ENCODE measurements around the gene PHYHD1. TPM values are rescaled to one million over a fixed set of nuclear protein-coding genes. Genes with fewer than 3 reads are reported as not detected.

Gene PHYHD1
- total RNA-seq: 1 to 10 TPM; 1.1 to 1.9 TPM

- Mint-ChIP-seq H3K27ac (no peak within 1 kb of the TSS), H3K4me3 (no peak within 1 kb of the TSS), H3K36me3 (ENCODE audit: insufficient read depth in 2 of 2) (peaks cover 0 to 1% of the 10 kb centered on the region in 2 donors), H3K27me3 (ENCODE audit: low read depth) (no peaks in the 10 kb centered on the region), H3K9me3 (no peaks in the 10 kb centered on the region), H3K4me1 (ENCODE audit: low read depth) (no peaks in the 10 kb centered on the region)
- ATAC-seq (replicated peaks in 1 of 2) (no peak), DNase-seq (no peak)
Measured at GRCh38 chr9:128920381-128921058, at the start of gene PHYHD1. PHYHD1 (plus strand) TSS chr9:128920982; CDS start chr9:128922324, 1,342 bp downstream.

- no peak overlapping the region for H3K27ac Mint-ChIP-seq
- DNase-seq (no peak), ATAC-seq (replicated peaks in 1 of 2) (no peak)
- H3K4me1 Mint-ChIP-seq (ENCODE audit: low read depth): peaks cover 44% of the 10 kb centered on the region
- H3K27me3 Mint-ChIP-seq (ENCODE audit: low read depth): no peaks in the 10 kb centered on the region
- no peak overlapping the region for H3K4me3 Mint-ChIP-seq
- H3K36me3 Mint-ChIP-seq (ENCODE audit: insufficient read depth in 2 of 2): peaks cover 0 to 4% of the 10 kb centered on the region in 2 donors
- no peaks in the 10 kb centered on the region for H3K9me3 Mint-ChIP-seq
Measured at GRCh38 chr9:128877852-128878251, 42.9 kb upstream of the PHYHD1 start.

- Mint-ChIP-seq H3K27ac (peak within 1 kb of the TSS; percentile 94), H3K4me1 (ENCODE audit: low read depth) (peaks cover 59% of the 10 kb centered on the region), H3K27me3 (ENCODE audit: low read depth) (no peaks in the 10 kb centered on the region), H3K4me3 (peak within 1 kb of the TSS; percentile 96 to 99), H3K9me3 (no peaks in the 10 kb centered on the region), H3K36me3 (ENCODE audit: insufficient read depth in 2 of 2) (peaks cover 0 to 7% of the 10 kb centered on the region in 2 donors)
- peak; percentile 95 for ATAC-seq (replicated peaks in 1 of 2)
- peak; percentile 99 to 100 for DNase-seq
Measured at GRCh38 chr9:128881884-128882676, 38.7 kb upstream of the PHYHD1 start, which contains the start of the genes KYAT1 and LRRC8A. KYAT1 (minus strand) TSS chr9:128881950; CDS start chr9:128845405, 36,545 bp downstream. LRRC8A (plus strand) TSS chr9:128882133; CDS start chr9:128907165, 25,032 bp downstream.

- Mint-ChIP-seq H3K27me3 (ENCODE audit: low read depth) (no peaks in the 10 kb centered on the region), H3K4me3 (peak overlapping the region; percentile 96 to 99), H3K9me3 (no peaks in the 10 kb centered on the region), H3K27ac (peak overlapping the region; percentile 94), H3K36me3 (ENCODE audit: insufficient read depth in 2 of 2) (peaks cover 0 to 7% of the 10 kb centered on the region in 2 donors), H3K4me1 (ENCODE audit: low read depth) (peaks cover 54% of the 10 kb centered on the region)
- ATAC-seq (replicated peaks in 1 of 2) (no peak), DNase-seq (peak in 1 of 2 donors; percentile 26)
Measured at GRCh38 chr9:128882677-128883603, 37.8 kb upstream of the PHYHD1 start.

- no peak for ATAC-seq (replicated peaks in 1 of 2)
- H3K27ac Mint-ChIP-seq: peak overlapping the region; percentile 94
- no peaks in the 10 kb centered on the region for H3K9me3 Mint-ChIP-seq
- peaks cover 0 to 10% of the 10 kb centered on the region in 2 donors for H3K36me3 Mint-ChIP-seq (ENCODE audit: insufficient read depth in 2 of 2)
- H3K4me1 Mint-ChIP-seq (ENCODE audit: low read depth): peaks cover 60% of the 10 kb centered on the region
- DNase-seq: no peak
- no peaks in the 10 kb centered on the region for H3K27me3 Mint-ChIP-seq (ENCODE audit: low read depth)
- peak overlapping the region; percentile 96 to 99 for H3K4me3 Mint-ChIP-seq
Measured at GRCh38 chr9:128884164-128884563, 36.6 kb upstream of the PHYHD1 start.

GRCh38 chr9:128885376-128885775 is 35.4 kb upstream of the PHYHD1 start:
- H3K27ac Mint-ChIP-seq: peak overlapping the region; percentile 85
- H3K27me3 Mint-ChIP-seq (ENCODE audit: low read depth): no peaks in the 10 kb centered on the region
- H3K4me1 Mint-ChIP-seq (ENCODE audit: low read depth): peaks cover 50% of the 10 kb centered on the region
- H3K4me3 Mint-ChIP-seq: no peak overlapping the region
- DNase-seq (no peak), ATAC-seq (replicated peaks in 1 of 2) (no peak)
- no peaks in the 10 kb centered on the region for H3K9me3 Mint-ChIP-seq
- H3K36me3 Mint-ChIP-seq (ENCODE audit: insufficient read depth in 2 of 2): peaks cover 0 to 11% of the 10 kb centered on the region in 2 donors

- H3K36me3 Mint-ChIP-seq (ENCODE audit: insufficient read depth in 2 of 2): peaks cover 0 to 10% of the 10 kb centered on the region in 2 donors
Measured at GRCh38 chr9:128885798-128886197, 35.0 kb upstream of the PHYHD1 start.

GRCh38 chr9:128886211-128886891 is 34.4 kb upstream of the PHYHD1 start:
- Mint-ChIP-seq H3K9me3 (no peaks in the 10 kb centered on the region), H3K36me3 (ENCODE audit: insufficient read depth in 2 of 2) (peaks cover 0 to 10% of the 10 kb centered on the region in 2 donors), H3K27ac (no peak overlapping the region), H3K4me1 (ENCODE audit: low read depth) (peaks cover 41% of the 10 kb centered on the region), H3K27me3 (ENCODE audit: low read depth) (no peaks in the 10 kb centered on the region), H3K4me3 (no peak overlapping the region)
- ATAC-seq (replicated peaks in 1 of 2): no peak
- DNase-seq: no peak

More at GRCh38 chr9:128885798-128886197, 35.0 kb upstream of the PHYHD1 start:
- Mint-ChIP-seq H3K27me3 (ENCODE audit: low read depth) (no peaks in the 10 kb centered on the region), H3K4me3 (no peak overlapping the region), H3K27ac (peak overlapping the region; percentile 85), H3K9me3 (no peaks in the 10 kb centered on the region), H3K4me1 (ENCODE audit: low read depth) (peaks cover 46% of the 10 kb centered on the region)
- ATAC-seq (replicated peaks in 1 of 2) (no peak), DNase-seq (no peak)

GRCh38 chr9:128887049-128887448 is 33.7 kb upstream of the PHYHD1 start:
- Mint-ChIP-seq H3K4me1 (ENCODE audit: low read depth) (peaks cover 47% of the 10 kb centered on the region), H3K27me3 (ENCODE audit: low read depth) (no peaks in the 10 kb centered on the region), H3K27ac (no peak overlapping the region), H3K36me3 (ENCODE audit: insufficient read depth in 2 of 2) (peaks cover 0 to 10% of the 10 kb centered on the region in 2 donors), H3K9me3 (no peaks in the 10 kb centered on the region), H3K4me3 (no peak overlapping the region)
- ATAC-seq (replicated peaks in 1 of 2): no peak
- DNase-seq: no peak

GRCh38 chr9:128887914-128888350 is 32.9 kb upstream of the PHYHD1 start:
- Mint-ChIP-seq H3K4me1 (ENCODE audit: low read depth) (peaks cover 48% of the 10 kb centered on the region), H3K27ac (no peak overlapping the region)

GRCh38 chr9:128891321-128892220 is 29.2 kb upstream of the PHYHD1 start:
- ATAC-seq (replicated peaks in 1 of 2) (no peak), DNase-seq (no peak)
- H3K27ac Mint-ChIP-seq: peak overlapping the region; percentile 18
- no peak overlapping the region for H3K4me3 Mint-ChIP-seq
- no peaks in the 10 kb centered on the region for H3K27me3 Mint-ChIP-seq (ENCODE audit: low read depth)
- H3K4me1 Mint-ChIP-seq (ENCODE audit: low read depth): peaks cover 40% of the 10 kb centered on the region
- no peaks in the 10 kb centered on the region for H3K9me3 Mint-ChIP-seq
- H3K36me3 Mint-ChIP-seq (ENCODE audit: insufficient read depth in 2 of 2): peaks cover 3 to 8% of the 10 kb centered on the region in 2 donors

More at GRCh38 chr9:128887914-128888350, 32.9 kb upstream of the PHYHD1 start:
- H3K9me3 Mint-ChIP-seq: no peaks in the 10 kb centered on the region
- ATAC-seq (replicated peaks in 1 of 2) (no peak), DNase-seq (no peak)
- H3K4me3 Mint-ChIP-seq: no peak overlapping the region
- H3K36me3 Mint-ChIP-seq (ENCODE audit: insufficient read depth in 2 of 2): peaks cover 0 to 7% of the 10 kb centered on the region in 2 donors
- no peaks in the 10 kb centered on the region for H3K27me3 Mint-ChIP-seq (ENCODE audit: low read depth)
